ENCODE results near the gene ZNF92.

DNA sequence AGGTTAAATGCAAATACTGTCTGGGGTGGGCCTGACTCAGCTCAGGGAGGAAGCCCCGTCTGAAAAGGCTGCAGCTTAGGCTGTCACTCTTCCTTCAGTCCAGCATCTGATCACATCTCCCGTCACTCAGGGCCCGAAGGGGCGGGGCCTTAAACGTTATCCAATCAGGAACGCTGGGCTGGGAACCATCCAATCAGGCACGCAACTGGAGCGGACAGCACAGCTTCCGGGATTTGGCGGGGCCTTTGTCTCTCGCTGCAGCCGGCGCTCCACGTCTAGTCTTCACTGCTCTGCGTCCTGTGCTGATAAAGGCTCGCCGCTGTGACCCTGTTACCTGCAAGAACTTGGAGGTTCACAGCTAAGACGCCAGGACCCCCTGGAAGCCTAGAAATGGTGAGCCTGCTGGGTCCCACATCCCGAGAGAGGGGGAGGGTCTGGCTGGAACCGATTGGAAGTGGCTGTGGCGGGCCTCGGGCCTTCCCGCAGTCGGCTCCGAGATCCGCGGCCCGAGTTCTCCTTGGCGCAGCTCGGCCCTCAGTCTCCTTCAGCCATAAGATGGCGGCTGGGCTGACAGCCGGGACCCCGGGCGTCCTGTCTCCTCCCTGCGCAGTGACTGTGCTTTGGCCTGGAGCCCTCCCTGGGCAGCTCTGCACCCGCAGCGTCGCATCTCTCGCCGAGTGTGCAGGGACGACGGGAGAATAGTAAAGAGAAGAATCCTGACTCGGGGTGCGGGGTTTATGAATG, at the start of gene ZNF92:
- TF ChIP-seq, protein P1, sequence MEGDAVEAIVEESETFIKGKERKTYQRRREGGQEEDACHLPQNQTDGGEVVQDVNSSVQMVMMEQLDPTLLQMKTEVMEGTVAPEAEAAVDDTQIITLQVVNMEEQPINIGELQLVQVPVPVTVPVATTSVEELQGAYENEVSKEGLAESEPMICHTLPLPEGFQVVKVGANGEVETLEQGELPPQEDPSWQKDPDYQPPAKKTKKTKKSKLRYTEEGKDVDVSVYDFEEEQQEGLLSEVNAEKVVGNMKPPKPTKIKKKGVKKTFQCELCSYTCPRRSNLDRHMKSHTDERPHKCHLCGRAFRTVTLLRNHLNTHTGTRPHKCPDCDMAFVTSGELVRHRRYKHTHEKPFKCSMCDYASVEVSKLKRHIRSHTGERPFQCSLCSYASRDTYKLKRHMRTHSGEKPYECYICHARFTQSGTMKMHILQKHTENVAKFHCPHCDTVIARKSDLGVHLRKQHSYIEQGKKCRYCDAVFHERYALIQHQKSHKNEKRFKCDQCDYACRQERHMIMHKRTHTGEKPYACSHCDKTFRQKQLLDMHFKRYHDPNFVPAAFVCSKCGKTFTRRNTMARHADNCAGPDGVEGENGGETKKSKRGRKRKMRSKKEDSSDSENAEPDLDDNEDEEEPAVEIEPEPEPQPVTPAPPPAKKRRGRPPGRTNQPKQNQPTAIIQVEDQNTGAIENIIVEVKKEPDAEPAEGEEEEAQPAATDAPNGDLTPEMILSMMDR (IDR thresholded peaks at IDR 0.05) = no peak
- TF ChIP-seq POLR2A (IDR thresholded peaks at IDR 0.05) (peak; percentile 92), POLR2AphosphoS5 (IDR thresholded peaks at IDR 0.05) (peak; percentile 97)
